Thoracic aorta (tissue), 2 donors: ENCODE results near the gene RIPK3. TPM values are rescaled to one million over a fixed set of nuclear protein-coding genes. Genes with fewer than 3 reads are reported as not detected.
A peak's percentile ranks its signal among the peaks of the same experiment; 100 is the strongest.

ENCODE experiments used
- ATAC-seq: fragments of 150-250 bp; one replicate; pipeline ENCODE4 v1.8.0; 2017; ENCODE audit warnings: low read depth; ENCODE audit not compliant: insufficient number of reproducible peaks, low FRiP score
- DNase-seq: peaks from one replicate; pipeline ENCODE4 v3.0.0-alpha.2; 2020; ENCODE audit warnings: low spot score
- H3K27ac ChIP-seq, 2 donors: fragments of 200-600 bp; sonication (generic); 1 replicate in 1 of 2; 2 replicates in 1 of 2; pipeline ENCODE4 v1.5.1; 2016; ENCODE audit warnings: mild to moderate bottlenecking in 2 of 2, moderate library complexity in 2 of 2
- H3K27me3 ChIP-seq: fragments of 200-600 bp; sonication (generic); replicated peaks from 2 replicates; pipeline ENCODE4 v1.6.0; 2016; ENCODE audit warnings: mild to moderate bottlenecking; ENCODE audit not compliant: insufficient read depth
- H3K36me3 ChIP-seq: fragments of 200-600 bp; sonication (generic); one replicate; pipeline ENCODE4 v1.5.1; 2016
- H3K4me1 ChIP-seq, 2 donors: fragments of 200-600 bp; sonication (generic); 1 replicate in 1 of 2; 2 replicates in 1 of 2; pipeline versions ENCODE4 v1.5.1 to v1.6.0; 2016; ENCODE audit warnings: low read depth in 2 of 2, mild to moderate bottlenecking in 1 of 2; ENCODE audit not compliant: control insufficient read depth in 1 of 2
- H3K4me3 ChIP-seq: fragments of 200-600 bp; sonication (generic); 2 replicates; pipeline ENCODE4 v1.5.1; 2016; ENCODE audit warnings: mild to moderate bottlenecking
- H3K9me3 ChIP-seq: fragments of 200-600 bp; sonication (generic); 2 replicates; pipeline ENCODE4 v1.5.1; 2016
- total RNA-seq, 2 donors: library from RNA; depleted of rRNA; stranded (reverse); fragments of >200 nt; gene quantifications; one replicate each; pipeline versions ENCODE4 v1.1.0 to v1.2.3, GENCODE V29; 2016
- TF ChIP-seq, protein P1 (sequence below): fragments of 200-600 bp; sonication (generic); IDR thresholded peaks from one replicate; pipeline ENCODE4 v1.5.1; 2019; ENCODE audit warnings: antibody characterized with exemption

The RIPK3 gene
- total RNA-seq, 2 donors from 2014 or later: 6.8 to 17.9 TPM

DNA sequence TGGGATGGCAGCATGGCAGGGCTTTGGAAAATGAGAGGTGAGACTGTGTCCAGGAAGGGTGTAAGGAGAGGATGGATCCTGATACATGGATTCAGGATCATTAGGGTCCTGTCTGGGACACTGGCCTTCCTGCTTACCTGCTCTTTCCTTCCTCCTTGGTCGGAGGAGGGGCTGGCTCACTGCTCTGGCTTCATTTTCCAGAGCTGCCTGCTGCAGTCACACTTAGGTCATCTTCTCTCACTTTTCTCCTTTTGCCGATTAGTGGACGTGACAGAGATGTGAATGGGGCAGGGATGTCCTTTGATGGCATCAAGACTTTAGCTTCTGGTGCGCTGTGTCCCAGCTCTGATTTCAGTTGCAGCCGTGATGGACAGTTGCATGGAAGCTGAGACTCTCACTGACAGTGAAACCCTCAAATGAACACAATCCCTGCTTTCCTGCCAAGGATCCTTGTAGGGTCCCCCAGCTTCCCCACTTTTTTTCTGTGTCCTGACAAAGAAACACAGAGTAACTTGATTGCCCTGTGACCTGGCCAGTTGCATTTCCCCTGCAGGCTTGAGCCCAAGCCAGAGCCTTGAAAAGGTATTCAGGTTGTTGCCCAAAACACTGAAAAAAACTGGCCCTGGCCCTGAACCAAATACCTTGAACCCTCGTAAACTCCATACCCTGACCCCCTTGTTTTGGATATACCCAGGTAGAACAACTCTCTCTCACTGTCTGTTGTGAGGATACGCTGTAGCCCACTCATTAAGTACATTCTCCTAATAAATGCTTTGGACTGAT lies 31.3 kb downstream of the RIPK3 start:
- H3K4me1 ChIP-seq: peaks cover 5 to 21% of the 10 kb centered on the region in 2 donors
- H3K4me3 ChIP-seq: no peak overlapping the region
- H3K27ac ChIP-seq: no peak overlapping the region
- DNase-seq (no peak), ATAC-seq (no peak)
- H3K27me3 ChIP-seq: no peaks in the 10 kb centered on the region
- TF ChIP-seq, protein P1, sequence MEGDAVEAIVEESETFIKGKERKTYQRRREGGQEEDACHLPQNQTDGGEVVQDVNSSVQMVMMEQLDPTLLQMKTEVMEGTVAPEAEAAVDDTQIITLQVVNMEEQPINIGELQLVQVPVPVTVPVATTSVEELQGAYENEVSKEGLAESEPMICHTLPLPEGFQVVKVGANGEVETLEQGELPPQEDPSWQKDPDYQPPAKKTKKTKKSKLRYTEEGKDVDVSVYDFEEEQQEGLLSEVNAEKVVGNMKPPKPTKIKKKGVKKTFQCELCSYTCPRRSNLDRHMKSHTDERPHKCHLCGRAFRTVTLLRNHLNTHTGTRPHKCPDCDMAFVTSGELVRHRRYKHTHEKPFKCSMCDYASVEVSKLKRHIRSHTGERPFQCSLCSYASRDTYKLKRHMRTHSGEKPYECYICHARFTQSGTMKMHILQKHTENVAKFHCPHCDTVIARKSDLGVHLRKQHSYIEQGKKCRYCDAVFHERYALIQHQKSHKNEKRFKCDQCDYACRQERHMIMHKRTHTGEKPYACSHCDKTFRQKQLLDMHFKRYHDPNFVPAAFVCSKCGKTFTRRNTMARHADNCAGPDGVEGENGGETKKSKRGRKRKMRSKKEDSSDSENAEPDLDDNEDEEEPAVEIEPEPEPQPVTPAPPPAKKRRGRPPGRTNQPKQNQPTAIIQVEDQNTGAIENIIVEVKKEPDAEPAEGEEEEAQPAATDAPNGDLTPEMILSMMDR: no peak
- H3K36me3 ChIP-seq: peaks cover 30% of the 10 kb centered on the region
- H3K9me3 ChIP-seq: no peaks in the 10 kb centered on the region

DNA sequence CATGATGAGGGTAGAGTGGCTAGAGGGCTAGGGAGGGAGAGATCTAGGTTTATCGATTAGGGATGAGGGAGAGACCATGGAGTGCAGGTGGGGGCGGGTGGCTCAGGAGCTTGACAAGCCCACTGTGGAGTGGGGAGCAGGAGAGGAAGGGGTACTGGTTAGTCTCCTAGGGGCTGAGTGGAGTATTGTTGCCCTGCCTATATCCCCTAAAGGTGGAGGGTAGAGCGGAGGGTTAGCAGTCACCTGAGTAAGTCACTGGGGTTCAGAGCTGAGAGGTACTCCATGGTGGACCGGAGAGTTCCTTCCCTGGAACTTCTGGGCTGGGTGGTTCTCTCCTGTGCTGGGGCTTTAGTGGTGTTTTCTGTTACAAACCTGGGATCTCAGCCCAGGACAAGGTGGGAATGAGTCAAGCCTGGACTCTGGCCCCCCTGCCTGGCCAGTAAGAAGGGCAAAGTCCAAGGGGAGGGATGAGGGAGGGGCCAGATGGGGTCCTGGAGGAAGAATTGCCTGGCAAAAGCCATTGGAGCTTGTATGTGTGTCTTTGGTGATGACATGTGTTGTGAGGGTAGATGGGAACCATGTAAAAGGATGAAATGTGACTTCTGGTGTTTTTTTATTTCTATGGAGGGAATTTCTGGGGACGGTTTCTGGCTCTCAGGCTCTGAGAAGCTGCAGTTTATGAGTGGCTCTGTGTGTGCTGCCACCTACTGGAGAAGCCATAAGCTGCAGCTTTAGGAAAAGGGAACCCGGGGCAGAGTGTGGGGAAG lies 32.0 kb downstream of the RIPK3 start, which contains the start of gene CIDEB:
Gene CIDEB (minus strand): TSS at position 403 of the 767 bp plus-strand sequence. CDS start 119 bp downstream, at position 284.
- peaks cover 5 to 21% of the 10 kb centered on the region in 2 donors for H3K4me1 ChIP-seq
- peaks cover 38% of the 10 kb centered on the region for H3K36me3 ChIP-seq
- TF ChIP-seq, protein P1: peak; percentile 82
- no peaks in the 10 kb centered on the region for H3K9me3 ChIP-seq
- no peak within 1 kb of the TSS for H3K4me3 ChIP-seq
- ATAC-seq: no peak
- H3K27ac ChIP-seq: no peak within 1 kb of the TSS
- no peaks in the 10 kb centered on the region for H3K27me3 ChIP-seq
- DNase-seq: no peak

DNA sequence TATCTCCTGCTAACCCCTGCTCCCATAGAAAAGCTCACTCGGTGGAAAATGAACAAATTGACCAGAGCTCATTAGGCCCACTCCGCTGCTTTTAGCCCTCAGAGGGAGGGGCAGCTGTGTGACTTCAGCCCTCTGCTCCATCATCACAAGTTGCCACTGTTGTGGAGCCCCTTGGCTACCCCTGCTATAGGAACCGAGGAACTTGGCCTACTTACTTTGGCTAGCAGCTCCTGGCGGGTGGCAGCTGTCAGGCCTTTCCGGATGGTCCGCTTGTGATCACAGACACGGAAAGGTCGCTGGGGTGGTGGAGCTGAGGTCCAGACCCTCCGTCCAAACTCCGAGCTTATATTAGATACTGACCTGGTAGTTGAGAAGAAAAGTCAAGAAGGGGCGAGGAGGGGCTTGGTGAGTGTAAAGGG lies 32.6 kb downstream of the RIPK3 start:
- Histone ChIP-seq H3K27me3 (no peaks in the 10 kb centered on the region), H3K27ac (no peak overlapping the region), H3K36me3 (peaks cover 44% of the 10 kb centered on the region), H3K9me3 (no peaks in the 10 kb centered on the region), H3K4me1 (peaks cover 5 to 21% of the 10 kb centered on the region in 2 donors), H3K4me3 (no peak overlapping the region)
- DNase-seq (no peak), ATAC-seq (no peak)
- TF ChIP-seq, protein P1: no peak

DNA sequence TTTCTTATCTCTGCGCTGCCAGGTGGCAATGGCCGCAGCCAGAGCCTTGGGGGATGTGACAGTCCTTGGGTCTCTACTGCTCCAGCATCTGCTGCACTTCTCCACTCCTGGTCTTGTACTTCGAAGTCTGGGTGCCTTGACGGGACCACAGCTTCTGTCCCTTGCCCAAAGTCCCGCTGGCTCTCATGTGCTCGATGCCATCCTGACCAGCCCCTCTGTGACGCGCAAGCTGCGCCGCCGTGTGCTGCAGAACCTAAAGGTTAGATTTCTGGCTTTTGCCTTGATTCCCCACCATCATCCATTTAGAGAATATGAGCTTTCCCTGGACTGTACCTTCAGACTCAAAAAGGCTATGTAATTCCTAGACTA lies 35.8 kb downstream of the RIPK3 start:
- DNase-seq: no peak
- Histone ChIP-seq H3K27me3 (no peaks in the 10 kb centered on the region), H3K9me3 (no peaks in the 10 kb centered on the region), H3K4me1 (peaks cover 7 to 12% of the 10 kb centered on the region in 2 donors), H3K36me3 (peaks cover 48% of the 10 kb centered on the region), H3K4me3 (no peak overlapping the region), H3K27ac (no peak overlapping the region)
- TF ChIP-seq, protein P1: no peak
- no peak for ATAC-seq

DNA sequence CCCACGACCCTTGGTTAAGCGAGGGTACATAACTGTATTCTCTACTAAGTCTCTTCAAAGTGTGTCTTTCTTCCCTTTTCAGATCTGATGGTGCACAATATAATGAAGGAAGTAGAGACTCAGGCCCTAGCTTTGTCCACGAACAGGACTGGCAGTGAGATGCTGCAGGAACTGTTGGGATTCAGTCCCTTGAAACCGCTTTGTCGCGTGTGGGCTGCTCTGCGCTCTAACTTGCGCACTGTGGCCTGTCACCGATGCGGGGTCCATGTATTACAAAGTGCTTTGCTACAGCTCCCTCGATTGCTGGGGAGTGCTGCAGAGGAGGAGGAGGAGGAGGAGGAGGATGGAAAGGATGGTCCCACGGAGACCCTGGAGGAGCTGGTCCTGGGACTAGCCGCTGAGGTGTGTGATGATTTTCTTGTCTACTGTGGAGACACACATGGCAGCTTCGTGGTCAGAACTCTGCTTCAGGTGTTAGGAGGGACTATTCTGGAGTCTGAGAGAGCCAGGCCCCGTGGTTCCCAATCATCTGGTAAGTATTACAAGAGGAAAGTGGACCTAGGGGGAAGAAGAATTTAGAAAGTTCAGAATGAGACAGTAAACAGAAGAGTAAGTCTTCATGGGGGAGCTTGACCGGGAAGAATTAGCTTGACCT lies 39.3 kb downstream of the RIPK3 start:
- no peaks in the 10 kb centered on the region for H3K9me3 ChIP-seq
- no peaks in the 10 kb centered on the region for H3K27me3 ChIP-seq
- TF ChIP-seq, protein P1: no peak
- no peak for ATAC-seq
- no peak for DNase-seq
- peak overlapping the region; percentile 77 for H3K4me3 ChIP-seq
- H3K36me3 ChIP-seq: peaks cover 45% of the 10 kb centered on the region
- peaks cover 13 to 16% of the 10 kb centered on the region in 2 donors for H3K4me1 ChIP-seq
- no peak overlapping the region for H3K27ac ChIP-seq
